GM12801 (cell line): ENCODE data around the gene LRRC8D.

ENCODE experiments used
- CTCF ChIP-seq: IDR thresholded peaks from one replicate; pipeline ENCODE4 v1.5.1; 2011; ENCODE audit warnings: control low read depth; ENCODE audit not compliant: insufficient read length; ENCODE audit errors: extremely low read depth

The LRRC8D gene

GRCh38 chr1:89930579-89930978, 109.7 kb downstream of the LRRC8D start:
- TF ChIP-seq CTCF, result no peak

- TF ChIP-seq CTCF, result no peak
Observed at GRCh38 chr1:89931964-89932363, 111.1 kb downstream of the LRRC8D start.

GRCh38 chr1:89932598-89933364, 111.9 kb downstream of the LRRC8D start:
- TF ChIP-seq CTCF, result no peak

GRCh38 chr1:89934461-89934860, 113.6 kb downstream of the LRRC8D start:
- no peak for TF ChIP-seq CTCF

- no peak for TF ChIP-seq CTCF
Observed at GRCh38 chr1:89935235-89935634, 114.4 kb downstream of the LRRC8D start.

GRCh38 chr1:89936694-89937093, 115.9 kb downstream of the LRRC8D start:
- no peak for TF ChIP-seq CTCF

- no peak for TF ChIP-seq CTCF
Observed at GRCh38 chr1:89938171-89939055, 117.6 kb downstream of the LRRC8D start.
